Measurements from ENCODE around the gene MGMT. TPM values are rescaled to one million over a fixed set of nuclear protein-coding genes. Genes with fewer than 3 reads are reported as not detected.
A peak's percentile ranks its signal among the peaks of the same experiment; 100 is the strongest.

Gene MGMT
- total RNA-seq, 2 donors from 2014 or later, result 28.6 to 33.7 TPM

DNA sequence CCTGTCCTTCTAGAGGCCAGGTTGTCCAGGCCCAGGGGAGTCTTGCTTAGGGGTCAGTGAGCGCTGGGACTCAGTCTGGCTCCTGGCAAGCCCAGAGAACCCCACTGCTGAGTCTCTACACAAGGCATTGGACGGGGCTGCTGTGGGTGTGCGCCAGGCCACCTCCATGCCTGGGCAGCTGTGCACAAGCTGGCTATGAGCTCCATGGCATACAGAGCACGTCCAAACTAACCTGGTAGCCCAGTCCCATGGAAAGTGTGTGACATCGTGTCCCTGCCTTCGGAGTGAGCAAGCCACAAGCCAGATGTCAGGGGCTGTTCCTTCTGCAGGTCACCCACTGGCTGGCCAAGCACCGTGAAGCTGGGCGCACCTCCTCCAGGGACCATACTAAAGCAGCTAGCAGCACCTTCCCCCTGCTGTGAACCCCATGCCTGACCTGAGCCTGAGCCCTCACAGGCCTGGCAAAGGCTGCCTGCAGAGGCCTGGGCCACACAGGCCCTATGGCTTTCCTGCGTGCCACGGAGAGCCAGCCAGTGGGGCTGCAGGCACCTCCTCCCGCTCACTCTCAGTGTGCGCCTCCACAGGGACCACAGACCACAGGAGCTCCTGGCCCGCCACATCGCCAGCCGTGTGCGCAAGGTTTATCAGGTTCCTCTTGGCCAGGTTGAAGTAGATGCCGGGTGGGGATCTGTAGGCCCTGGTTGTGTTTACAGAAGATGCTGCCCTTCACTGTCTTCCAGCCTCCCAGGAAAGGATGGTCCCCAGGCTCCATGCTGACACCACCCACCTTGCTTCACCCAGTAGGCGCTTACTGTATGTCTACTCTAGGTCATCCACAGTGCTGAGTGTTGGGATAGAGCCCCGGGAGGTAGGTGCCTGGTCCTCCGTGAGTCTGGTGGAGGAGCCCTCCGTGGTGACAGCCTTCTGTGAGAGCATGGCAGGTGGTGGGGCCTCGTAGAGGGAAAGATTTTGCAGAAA lies 277.4 kb downstream of the MGMT start:
- no peak overlapping the region for H3K27ac Mint-ChIP-seq
- Histone ChIP-seq H3K4me3 (ENCODE audit: low read length) (no peak overlapping the region), H3K9ac (ENCODE audit: extremely low read depth, low read length, poor library complexity, severe bottlenecking) (no peak overlapping the region), H3K27ac (ENCODE audit: low read depth, low read length) (no peak overlapping the region), H3K36me3 (ENCODE audit: control insufficient read depth, insufficient read depth, low read length) (no peaks in the 10 kb centered on the region), H3K27me3 (ENCODE audit: control insufficient read depth, insufficient read depth, low read length, poor library complexity, severe bottlenecking) (no peaks in the 10 kb centered on the region), H3K4me1 (ENCODE audit: control insufficient read depth, insufficient read depth, low read length) (no peaks in the 10 kb centered on the region), H3K9me3 (ENCODE audit: control insufficient read depth, low read length) (peaks cover 11% of the 10 kb centered on the region)
- peak; percentile 30 for DNase-seq
- peaks cover 23% of the 10 kb centered on the region for H3K9me3 Mint-ChIP-seq
- H3K4me1 Mint-ChIP-seq, result no peaks in the 10 kb centered on the region
- TF ChIP-seq, protein P1, sequence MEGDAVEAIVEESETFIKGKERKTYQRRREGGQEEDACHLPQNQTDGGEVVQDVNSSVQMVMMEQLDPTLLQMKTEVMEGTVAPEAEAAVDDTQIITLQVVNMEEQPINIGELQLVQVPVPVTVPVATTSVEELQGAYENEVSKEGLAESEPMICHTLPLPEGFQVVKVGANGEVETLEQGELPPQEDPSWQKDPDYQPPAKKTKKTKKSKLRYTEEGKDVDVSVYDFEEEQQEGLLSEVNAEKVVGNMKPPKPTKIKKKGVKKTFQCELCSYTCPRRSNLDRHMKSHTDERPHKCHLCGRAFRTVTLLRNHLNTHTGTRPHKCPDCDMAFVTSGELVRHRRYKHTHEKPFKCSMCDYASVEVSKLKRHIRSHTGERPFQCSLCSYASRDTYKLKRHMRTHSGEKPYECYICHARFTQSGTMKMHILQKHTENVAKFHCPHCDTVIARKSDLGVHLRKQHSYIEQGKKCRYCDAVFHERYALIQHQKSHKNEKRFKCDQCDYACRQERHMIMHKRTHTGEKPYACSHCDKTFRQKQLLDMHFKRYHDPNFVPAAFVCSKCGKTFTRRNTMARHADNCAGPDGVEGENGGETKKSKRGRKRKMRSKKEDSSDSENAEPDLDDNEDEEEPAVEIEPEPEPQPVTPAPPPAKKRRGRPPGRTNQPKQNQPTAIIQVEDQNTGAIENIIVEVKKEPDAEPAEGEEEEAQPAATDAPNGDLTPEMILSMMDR (conservative IDR thresholded peaks at IDR 0.05), result no peak
- WGBS, 2 experiments (ENCODE audit: insufficient coverage in 1 of 2, insufficient read length in 1 of 2), result 95 to 96% methylated on average over 11 to 22 of the region's 22 CpGs
- H3K4me3 Mint-ChIP-seq, result no peak overlapping the region
- H3K36me3 Mint-ChIP-seq (ENCODE audit: low read depth), result peaks cover 28% of the 10 kb centered on the region
- no peaks in the 10 kb centered on the region for H3K27me3 Mint-ChIP-seq (ENCODE audit: insufficient read depth)

DNA sequence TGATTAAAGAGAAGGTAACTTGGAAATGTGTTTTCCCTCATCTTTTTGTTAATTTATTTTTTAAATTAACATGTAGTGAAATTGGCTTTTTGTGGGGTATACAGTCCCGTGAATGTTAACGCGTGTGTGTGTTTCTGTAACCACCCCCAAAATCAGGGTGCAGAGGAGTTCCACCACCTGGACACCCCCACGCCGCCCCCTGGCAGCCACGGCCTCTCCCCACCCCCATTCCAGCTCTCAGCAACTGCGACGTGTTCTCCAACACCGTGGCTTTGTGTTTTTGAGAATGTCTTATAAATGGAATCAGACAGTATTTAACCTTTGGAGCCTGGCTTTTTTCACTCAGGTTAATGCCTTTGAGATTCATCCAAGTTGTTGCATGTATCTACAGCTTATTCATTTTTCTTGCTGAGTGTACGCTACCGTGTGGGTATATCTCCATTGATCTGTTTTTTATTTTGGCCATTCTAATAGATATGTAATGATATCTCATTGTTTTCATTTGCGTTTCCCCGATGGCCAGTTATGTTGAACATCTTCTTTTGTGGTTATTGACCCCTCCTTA lies 278.2 kb downstream of the MGMT start:
- Mint-ChIP-seq H3K27me3 (ENCODE audit: insufficient read depth) (no peaks in the 10 kb centered on the region), H3K9me3 (peaks cover 25% of the 10 kb centered on the region), H3K27ac (no peak overlapping the region), H3K4me1 (no peaks in the 10 kb centered on the region), H3K36me3 (ENCODE audit: low read depth) (peaks cover 22% of the 10 kb centered on the region), H3K4me3 (no peak overlapping the region)
- H3K27me3 ChIP-seq (ENCODE audit: control insufficient read depth, insufficient read depth, low read length, poor library complexity, severe bottlenecking), result no peaks in the 10 kb centered on the region
- H3K9me3 ChIP-seq (ENCODE audit: control insufficient read depth, low read length), result peaks cover 14% of the 10 kb centered on the region
- 92% methylated on average over 2 to 13 of the region's 13 CpGs for WGBS, 2 experiments (ENCODE audit: insufficient coverage in 1 of 2, insufficient read length in 1 of 2)
- no peak overlapping the region for H3K27ac ChIP-seq (ENCODE audit: low read depth, low read length)
- no peak overlapping the region for H3K4me3 ChIP-seq (ENCODE audit: low read length)
- DNase-seq, result no peak
- TF ChIP-seq, protein P1 (conservative IDR thresholded peaks at IDR 0.05), result no peak
- H3K4me1 ChIP-seq (ENCODE audit: control insufficient read depth, insufficient read depth, low read length), result no peaks in the 10 kb centered on the region
- no peak overlapping the region for H3K9ac ChIP-seq (ENCODE audit: extremely low read depth, low read length, poor library complexity, severe bottlenecking)
- H3K36me3 ChIP-seq (ENCODE audit: control insufficient read depth, insufficient read depth, low read length), result no peaks in the 10 kb centered on the region

DNA sequence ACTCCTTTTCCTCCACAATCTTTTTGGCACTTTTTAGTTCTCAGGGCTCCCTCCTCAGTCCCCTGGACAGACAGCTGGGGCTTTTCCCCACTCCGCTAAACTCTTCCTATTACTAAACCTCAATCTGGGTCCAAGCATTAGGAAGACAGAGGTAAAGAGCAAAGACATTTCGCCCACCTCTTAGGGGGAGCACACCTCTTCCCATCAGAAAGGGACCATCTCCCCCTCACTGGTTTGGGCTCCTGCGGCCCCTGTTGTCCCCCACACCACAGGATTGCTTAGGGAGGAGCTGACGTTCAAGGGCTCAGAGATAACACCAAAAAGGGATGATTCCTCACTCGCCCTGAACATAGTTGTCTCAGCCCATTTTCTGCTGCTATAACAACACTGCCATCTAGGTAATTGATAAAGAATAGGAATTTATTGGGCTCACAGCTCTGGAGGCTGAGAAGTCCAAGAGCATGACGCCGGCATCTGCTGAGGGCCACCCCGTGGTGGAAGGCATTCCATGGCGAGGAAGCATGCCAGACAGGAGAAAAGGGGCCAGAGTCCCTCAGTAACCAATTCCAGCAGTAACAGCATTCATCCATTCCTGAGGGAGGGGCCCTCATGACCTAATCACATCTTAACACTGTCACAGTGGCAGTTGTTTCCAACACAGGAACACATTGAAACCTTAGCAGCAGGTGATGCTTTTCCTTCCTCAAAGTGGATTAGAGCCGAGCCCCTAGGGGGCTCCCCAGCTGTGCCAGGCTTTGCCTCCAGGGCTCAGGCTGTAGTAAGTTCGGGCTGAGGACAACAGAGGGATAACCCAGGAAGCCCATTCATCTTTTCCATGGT lies 287.4 kb downstream of the MGMT start:
- Histone ChIP-seq H3K9ac (ENCODE audit: extremely low read depth, low read length, poor library complexity, severe bottlenecking) (no peak overlapping the region), H3K36me3 (ENCODE audit: control insufficient read depth, insufficient read depth, low read length) (no peaks in the 10 kb centered on the region), H3K4me3 (ENCODE audit: low read length) (peak overlapping the region; percentile 18), H3K4me1 (ENCODE audit: control insufficient read depth, insufficient read depth, low read length) (no peaks in the 10 kb centered on the region), H3K9me3 (ENCODE audit: control insufficient read depth, low read length) (peaks cover 38% of the 10 kb centered on the region), H3K27ac (ENCODE audit: low read depth, low read length) (no peak overlapping the region), H3K27me3 (ENCODE audit: control insufficient read depth, insufficient read depth, low read length, poor library complexity, severe bottlenecking) (no peaks in the 10 kb centered on the region)
- Mint-ChIP-seq H3K4me1 (peaks cover 16% of the 10 kb centered on the region), H3K36me3 (ENCODE audit: low read depth) (peaks cover 39% of the 10 kb centered on the region), H3K9me3 (peaks cover 53% of the 10 kb centered on the region), H3K27ac (no peak overlapping the region), H3K27me3 (ENCODE audit: insufficient read depth) (no peaks in the 10 kb centered on the region), H3K4me3 (no peak overlapping the region)
- 87 to 89% methylated on average over 6 to 11 of the region's 11 CpGs for WGBS, 2 experiments (ENCODE audit: insufficient coverage in 1 of 2, insufficient read length in 1 of 2)
- TF ChIP-seq, protein P1 (conservative IDR thresholded peaks at IDR 0.05), result no peak
- peak; percentile 46 for DNase-seq

All from endodermal cell (in vitro differentiated cells).